Gastroesophageal sphincter (tissue), 3 donors: Measurements from ENCODE around the gene INCA1.

Source experiments
- POLR2A ChIP-seq, 2 donors: fragments of 450-650 bp; IDR thresholded peaks; one replicate each; pipeline ENCODE4 v1.6.1; 2017; ENCODE audit warnings: antibody characterized with exemption in 2 of 2, mild to moderate bottlenecking in 2 of 2, moderate library complexity in 1 of 2
- POLR2AphosphoS5 ChIP-seq: sonication (generic); formaldehyde crosslinking; IDR thresholded peaks from one replicate; pipeline ENCODE4 v1.6.1; 2017; ENCODE audit warnings: antibody characterized with exemption
- TF ChIP-seq, protein P1 (sequence below), 4 experiments: fragments of 200-600 bp in 2 of 4; fragments of 450-650 bp in 2 of 4; sonication (generic) in 1 of 4; IDR thresholded peaks; one replicate each; pipeline ENCODE4 v1.5.1; 2017 to 2019; ENCODE audit warnings: antibody characterized with exemption in 4 of 4, mild to moderate bottlenecking in 2 of 4, moderate library complexity in 2 of 4

- TF ChIP-seq, protein P1, sequence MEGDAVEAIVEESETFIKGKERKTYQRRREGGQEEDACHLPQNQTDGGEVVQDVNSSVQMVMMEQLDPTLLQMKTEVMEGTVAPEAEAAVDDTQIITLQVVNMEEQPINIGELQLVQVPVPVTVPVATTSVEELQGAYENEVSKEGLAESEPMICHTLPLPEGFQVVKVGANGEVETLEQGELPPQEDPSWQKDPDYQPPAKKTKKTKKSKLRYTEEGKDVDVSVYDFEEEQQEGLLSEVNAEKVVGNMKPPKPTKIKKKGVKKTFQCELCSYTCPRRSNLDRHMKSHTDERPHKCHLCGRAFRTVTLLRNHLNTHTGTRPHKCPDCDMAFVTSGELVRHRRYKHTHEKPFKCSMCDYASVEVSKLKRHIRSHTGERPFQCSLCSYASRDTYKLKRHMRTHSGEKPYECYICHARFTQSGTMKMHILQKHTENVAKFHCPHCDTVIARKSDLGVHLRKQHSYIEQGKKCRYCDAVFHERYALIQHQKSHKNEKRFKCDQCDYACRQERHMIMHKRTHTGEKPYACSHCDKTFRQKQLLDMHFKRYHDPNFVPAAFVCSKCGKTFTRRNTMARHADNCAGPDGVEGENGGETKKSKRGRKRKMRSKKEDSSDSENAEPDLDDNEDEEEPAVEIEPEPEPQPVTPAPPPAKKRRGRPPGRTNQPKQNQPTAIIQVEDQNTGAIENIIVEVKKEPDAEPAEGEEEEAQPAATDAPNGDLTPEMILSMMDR (IDR thresholded peaks at IDR 0.05) = no peak
- TF ChIP-seq POLR2AphosphoS5 (no peak), POLR2A (IDR thresholded peaks at IDR 0.05) (no peak)
These were observed 38.0 kb upstream of the INCA1 start, which contains the start of gene SLC52A1 for GRCh38 chr17:5035315-5035714.
